Right lobe of liver (tissue), 6 donors: Measurements from ENCODE around the gene TBC1D24. TPM values are rescaled to one million over a fixed set of nuclear protein-coding genes. Genes with fewer than 3 reads are reported as not detected.

ENCODE experiments used
- ATAC-seq, 4 donors: fragments of 200-7000 bp; cut with Tn5 transposase; one replicate each; pipeline ENCODE4 v1.9.1; 2020; ENCODE audit warnings: mild to moderate bottlenecking in 4 of 4, moderate library complexity in 4 of 4
- DNase-seq, 3 donors: peaks; one replicate each; pipeline ENCODE4 v3.0.0-alpha.2; 2020
- H3K27ac ChIP-seq, 3 donors: fragments of 200-600 bp; one replicate each; pipeline ENCODE4 v1.8.0; 2022
- H3K27me3 ChIP-seq, 2 donors: fragments of 200-600 bp; one replicate each; pipeline ENCODE4 v1.8.0; 2022
- H3K36me3 ChIP-seq, 4 donors: fragments of 200-600 bp; sonication (generic) in 1 of 4; one replicate each; pipeline versions ENCODE4 v1.5.1 to v1.8.0; 2017 to 2022; ENCODE audit warnings: control low read depth in 1 of 4
- H3K4me1 ChIP-seq, 4 donors: fragments of 200-600 bp; sonication (generic) in 1 of 4; one replicate each; pipeline versions ENCODE4 v1.5.1 to v1.8.0; 2017 to 2022; ENCODE audit warnings: control low read depth in 1 of 4
- H3K4me3 ChIP-seq, 3 donors: fragments of 200-600 bp; one replicate each; pipeline ENCODE4 v1.8.0; 2022
- H3K9me3 ChIP-seq, 4 donors: fragments of 200-600 bp; sonication (generic) in 1 of 4; one replicate each; pipeline versions ENCODE4 v1.5.1 to v1.8.0; 2017 to 2022; ENCODE audit warnings: control low read depth in 1 of 4
- CTCF ChIP-seq, 4 donors: fragments of 200-600 bp in 3 of 4; fragments of 450-650 bp in 1 of 4; IDR thresholded peaks; one replicate each; pipeline versions ENCODE4 v1.5.1 to v1.8.0; 2016 to 2022; ENCODE audit warnings: antibody characterized with exemption in 4 of 4, mild to moderate bottlenecking in 2 of 4
- POLR2A ChIP-seq: fragments of 450-650 bp; IDR thresholded peaks from one replicate; pipeline ENCODE4 v1.6.1; 2017; ENCODE audit warnings: antibody characterized with exemption, mild to moderate bottlenecking
- WGBS: methylation state at CpG from one replicate; pipeline ENCODE4 v1.1.6; 2018; ENCODE audit warnings: low coverage, low lambda C conversion rate; ENCODE audit not compliant: insufficient coverage; ENCODE audit errors: missing lambda C conversion rate; 5-methylcytosine and 5-hydroxymethylcytosine counted together
- intact Hi-C, 2 donors: fragments of 100-400 bp; cut with DNase I; formaldehyde crosslinking; loops; one replicate each; pipeline versions ENCODE4 v1.11.2 to v1.14.1; 2022
- total RNA-seq, 6 experiments: library from RNA; depleted of rRNA in 2 of 6; stranded (reverse); fragments of >200 nt in 2 of 6; fragmentation: NEBNext Ultra II Directional in 3 of 6; extraction: Animal tissue kit (Norgen Biotek cat#: 25700) in 3 of 6; gene quantifications; one replicate each; pipeline versions ENCODE4 v1.1.0 to v1.2.4, GENCODE V29; 2016 to 2023
- donor health status: DM: no; HTN: yes; CAD: no.
- donor health status: DM: no; HTN: no; CAD: no.
- donor health status: DM: no; HTN: no; CAD: no.
- donor health status: DM: no; HTN: yes; CAD: no.
- donor health status: DM: no; HTN: yes; CAD: no.

Gene TBC1D24
- total RNA-seq, 6 experiments from 2014 or later, result 14.9 to 22.7 (median 17.5) TPM

- WGBS, result 95% methylated on average over 8 of the region's 28 CpGs
- intact Hi-C loops, result no loop called here
- Histone ChIP-seq H3K36me3 (no peaks in the 10 kb centered on the region), H3K27me3 (no peaks in the 10 kb centered on the region), H3K4me3 (no peak overlapping the region), H3K4me1 (peaks cover 0 to 7% (median 0%) of the 10 kb centered on the region in 4 donors), H3K27ac (no peak overlapping the region), H3K9me3 (no peaks in the 10 kb centered on the region)
- ATAC-seq (no peak), DNase-seq (no peak)
- TF ChIP-seq POLR2A (no peak), CTCF (IDR thresholded peaks at IDR 0.05) (no peak)
Measured at GRCh38 chr16:2455081-2455845, 19.7 kb upstream of the TBC1D24 start.

GRCh38 chr16:2456551-2457153 is 18.3 kb upstream of the TBC1D24 start:
- Histone ChIP-seq H3K27ac (no peak overlapping the region), H3K4me1 (peaks cover 0 to 9% (median 0%) of the 10 kb centered on the region in 4 donors), H3K27me3 (no peaks in the 10 kb centered on the region), H3K36me3 (no peaks in the 10 kb centered on the region), H3K9me3 (no peaks in the 10 kb centered on the region), H3K4me3 (no peak overlapping the region)
- ATAC-seq, result no peak
- intact Hi-C loops, result no loop called here
- TF ChIP-seq POLR2A (no peak), CTCF (IDR thresholded peaks at IDR 0.05) (no peak)
- WGBS, result 96% methylated on average over 9 of the region's 21 CpGs
- DNase-seq, result no peak

GRCh38 chr16:2457267-2457666 is 17.7 kb upstream of the TBC1D24 start:
- Histone ChIP-seq H3K4me3 (no peak overlapping the region), H3K9me3 (no peaks in the 10 kb centered on the region), H3K4me1 (peaks cover 0 to 9% (median 0%) of the 10 kb centered on the region in 4 donors), H3K27ac (no peak overlapping the region), H3K36me3 (no peaks in the 10 kb centered on the region), H3K27me3 (no peaks in the 10 kb centered on the region)
- ATAC-seq, result no peak
- 79% methylated on average over 6 of the region's 13 CpGs for WGBS
- no peak for TF ChIP-seq POLR2A
- no peak for TF ChIP-seq CTCF (IDR thresholded peaks at IDR 0.05)
- intact Hi-C loops, result no loop called here
- no peak for DNase-seq

- Histone ChIP-seq H3K4me3 (no peak overlapping the region), H3K4me1 (peaks cover 0 to 9% (median 0%) of the 10 kb centered on the region in 4 donors), H3K27ac (no peak overlapping the region), H3K36me3 (no peaks in the 10 kb centered on the region), H3K9me3 (no peaks in the 10 kb centered on the region), H3K27me3 (no peaks in the 10 kb centered on the region)
- DNase-seq (no peak), ATAC-seq (no peak)
- TF ChIP-seq CTCF (IDR thresholded peaks at IDR 0.05), result no peak
- TF ChIP-seq POLR2A, result no peak
- WGBS, result 95% methylated on average over 3 of the region's 7 CpGs
- intact Hi-C loops, result no loop called here
Measured at GRCh38 chr16:2457946-2458345, 17.0 kb upstream of the TBC1D24 start.
